ENCODE measurements around the gene RCSD1. TPM values are rescaled to one million over a fixed set of nuclear protein-coding genes. Genes with fewer than 3 reads are reported as not detected.
A peak's percentile ranks its signal among the peaks of the same experiment; 100 is the strongest.

Gene RCSD1
- total and polyA plus RNA-seq, 10 of the 15 experiments (the other 5 are each of a cell fraction or from before 2014, with no cell fraction given): 11.4 to 78.3 (median 71.6) TPM

GRCh38 chr1:167720965-167721616, 91.1 kb downstream of the RCSD1 start (continued):
- TF ChIP-seq CUX1 (IDR thresholded peaks at IDR 0.05; ENCODE audit: insufficient replicate concordance, low read depth, low read length) (peak; percentile 16), MXI1 (IDR thresholded peaks at IDR 0.05; ENCODE audit: low read depth, low read length) (peak; percentile 69; the same call in 1 of the 2 replicates), ZBTB33 (IDR thresholded peaks at IDR 0.05) (no peak), CREB1 (IDR thresholded peaks at IDR 0.05; ENCODE audit: low read depth) (0 out of 2 replicates have a peak, but pooled peaks have one; percentile 5), YBX1 (IDR thresholded peaks at IDR 0.05) (no peak), IRF4 (IDR thresholded peaks at IDR 0.05; ENCODE audit: low read depth, low read length) (no peak), BHLHE40 (IDR thresholded peaks at IDR 0.05; ENCODE audit: borderline replicate concordance in 1 of 2, low read depth in 2 of 2, low read length in 1 of 2) (0 out of 4 replicates have a peak, but pooled peaks of 1 of the 2 experiments have one; percentile 11), SKIL (IDR thresholded peaks at IDR 0.05; ENCODE audit: low read depth, poor library complexity, severe bottlenecking) (peak; percentile 39), POLR2AphosphoS5 (IDR thresholded peaks at IDR 0.05; ENCODE audit: low read length) (no peak), NFIC (IDR thresholded peaks at IDR 0.05; ENCODE audit: low read depth, low read length) (no peak), ZBTB11 (CRISPR knock-in tag; IDR thresholded peaks at IDR 0.05) (no peak), FOXM1 (IDR thresholded peaks at IDR 0.05; ENCODE audit: low read depth, low read length) (peak; percentile 40; the same call in 1 of the 2 replicates), HDGF (IDR thresholded peaks at IDR 0.05) (0 out of 2 replicates have a peak, but pooled peaks have one; percentile 50), EGR1 (IDR thresholded peaks at IDR 0.05; ENCODE audit: borderline replicate concordance in 1 of 2, low read depth in 2 of 2, low read length in 2 of 2) (no peak)

All from GM12878 (cell line).